COLO668 (cell line): ENCODE measurements around the gene HSD3B2.
A peak's percentile ranks its signal among the peaks of the same experiment; 100 is the strongest.

ENCODE experiments used
- DNase-seq: peaks from one replicate; lab custom pipeline; 2025; ENCODE audit not compliant: unreplicated experiment; lab: John Stamatoyannopoulos, UW

The HSD3B2 gene

DNA sequence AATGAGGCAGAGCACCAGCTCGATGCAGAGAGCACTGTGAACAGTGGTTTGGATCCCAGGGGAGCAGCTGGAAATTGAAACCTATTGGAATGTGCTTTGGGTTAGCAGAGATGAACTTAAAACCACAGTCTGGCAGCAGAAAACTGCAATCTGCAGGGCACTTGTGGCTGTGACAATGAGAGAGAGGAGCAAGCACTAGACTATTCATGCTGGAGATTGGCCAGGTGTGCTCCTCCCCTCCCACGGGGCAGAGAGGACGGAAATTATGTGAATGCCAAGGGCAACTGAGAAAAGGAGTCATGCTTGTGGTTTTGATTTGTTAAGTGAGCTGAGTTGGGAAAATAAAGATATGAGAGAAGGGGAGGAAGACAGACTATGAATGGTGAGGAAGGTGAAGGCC is 38.1 kb downstream of the HSD3B2 start:
- DNase-seq: no peak

GRCh38 chr1:119462964-119463363 is 48.0 kb downstream of the HSD3B2 start:
- DNase-seq: no peak

GRCh38 chr1:119463569-119463968 is 48.6 kb downstream of the HSD3B2 start:
- no peak for DNase-seq

- no peak for DNase-seq
Observed at GRCh38 chr1:119466445-119466844, 51.5 kb downstream of the HSD3B2 start.

- DNase-seq: no peak
Observed at GRCh38 chr1:119467219-119467618, 52.3 kb downstream of the HSD3B2 start.

DNA sequence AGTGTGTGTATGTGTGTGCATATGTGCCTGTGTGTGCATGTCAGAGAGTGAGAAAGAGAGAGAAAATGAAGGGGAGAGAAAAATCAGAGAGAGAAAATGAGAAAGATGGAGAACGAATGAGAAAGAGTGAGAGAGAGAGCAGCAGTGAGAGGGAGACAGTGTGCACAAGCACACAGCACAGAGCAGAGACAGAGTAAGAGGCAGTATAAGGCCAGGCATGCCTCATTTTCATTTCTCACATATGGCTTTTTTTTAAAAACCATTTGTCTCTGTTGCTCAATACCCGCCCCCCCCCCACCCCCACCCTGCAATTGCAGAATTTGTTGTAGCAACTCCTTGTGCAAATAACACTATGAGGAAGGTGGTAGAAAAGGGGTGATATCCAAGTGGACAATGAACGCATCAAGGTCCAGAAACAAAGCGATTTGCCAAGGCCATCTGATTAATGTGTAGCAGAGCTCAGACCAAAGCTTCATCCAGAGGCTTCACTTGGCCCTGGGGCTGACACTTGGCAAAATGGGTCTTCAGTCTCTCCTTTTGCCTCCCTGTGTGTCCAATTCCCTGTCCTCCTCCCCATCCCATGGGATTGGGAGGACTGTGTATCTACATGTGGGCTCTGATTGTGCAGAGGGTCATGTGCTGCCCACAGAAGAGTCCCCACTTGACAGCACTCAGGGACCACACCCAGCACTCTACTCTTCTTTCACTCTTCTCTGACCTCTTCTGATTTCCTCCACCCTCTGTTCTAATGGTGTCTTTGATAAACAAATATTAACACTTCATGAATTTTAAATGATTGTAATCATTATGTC is 53.1 kb downstream of the HSD3B2 start:
- peak; percentile 51 for DNase-seq

DNA sequence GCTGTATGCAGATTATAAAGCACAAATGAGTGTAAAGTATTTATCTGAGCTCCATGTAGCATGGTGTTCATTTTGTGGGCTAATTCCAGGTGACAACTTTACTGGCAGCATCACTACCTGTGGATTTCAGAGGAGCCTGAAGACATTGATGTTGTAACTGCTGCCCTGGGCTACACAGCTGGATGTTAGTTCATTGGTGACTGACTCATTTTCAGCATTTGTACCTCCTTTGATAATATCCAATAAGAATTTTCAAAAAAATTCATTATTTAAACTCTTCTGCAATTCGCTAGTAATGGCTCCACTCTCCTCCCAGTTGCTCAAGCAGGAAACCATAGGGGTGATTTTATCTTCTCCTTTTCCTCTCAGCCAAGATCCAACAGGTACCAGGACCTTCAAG is 54.8 kb downstream of the HSD3B2 start:
- no peak for DNase-seq

- no peak for DNase-seq
Observed at GRCh38 chr1:119470377-119470776, 55.4 kb downstream of the HSD3B2 start.

- no peak for DNase-seq
Observed at GRCh38 chr1:119470958-119471357, 56.0 kb downstream of the HSD3B2 start.

GRCh38 chr1:119471566-119471965 is 56.6 kb downstream of the HSD3B2 start:
- DNase-seq: no peak

GRCh38 chr1:119472080-119472818 is 57.3 kb downstream of the HSD3B2 start:
- no peak for DNase-seq
